Stimulated activated naive CD8-positive, alpha-beta T cell treated with anti-CD3 and anti-CD28 coated beads, Interleukin-15, amount 100 ng/mL, for 72 hours (primary cell): ENCODE data around the gene JAK2.
"Not testable (repeated sequence)": the region's sequence is repeated elsewhere in the genome, so short reads cannot be mapped to it uniquely, and the experiment has no call there.

Experiments used
- ATAC-seq: fragments of 150-1000 bp; cut with Tn5 transposase; 2 replicates; pipeline ENCODE4 v1.10.0; 2021; ENCODE audit warnings: mild to moderate bottlenecking, moderate library complexity
- DNase-seq, 2 donors: peaks; one replicate each; pipeline ENCODE4 v3.0.0; 2021 to 2022
- H3K27ac Mint-ChIP-seq, 2 donors: one replicate each; pipeline ENCODE4 v1.8.0; 2022; ENCODE audit warnings: mild to moderate bottlenecking in 2 of 2, mixed read lengths in 2 of 2, moderate library complexity in 2 of 2
- H3K27me3 Mint-ChIP-seq: one replicate; pipeline ENCODE4 v1.8.0; 2022; ENCODE audit warnings: mixed read lengths
- H3K4me1 Mint-ChIP-seq: one replicate; pipeline ENCODE4 v1.8.0; 2022; ENCODE audit warnings: mild to moderate bottlenecking, mixed read lengths
- H3K4me3 Mint-ChIP-seq, 2 donors: one replicate each; pipeline ENCODE4 v1.8.0; 2022; ENCODE audit warnings: mild to moderate bottlenecking in 2 of 2, mixed read lengths in 2 of 2, moderate library complexity in 1 of 2
- H3K9me3 Mint-ChIP-seq, 2 donors: one replicate each; pipeline ENCODE4 v1.8.0; 2022; ENCODE audit warnings: mixed read lengths in 2 of 2

JAK2 gene

DNA sequence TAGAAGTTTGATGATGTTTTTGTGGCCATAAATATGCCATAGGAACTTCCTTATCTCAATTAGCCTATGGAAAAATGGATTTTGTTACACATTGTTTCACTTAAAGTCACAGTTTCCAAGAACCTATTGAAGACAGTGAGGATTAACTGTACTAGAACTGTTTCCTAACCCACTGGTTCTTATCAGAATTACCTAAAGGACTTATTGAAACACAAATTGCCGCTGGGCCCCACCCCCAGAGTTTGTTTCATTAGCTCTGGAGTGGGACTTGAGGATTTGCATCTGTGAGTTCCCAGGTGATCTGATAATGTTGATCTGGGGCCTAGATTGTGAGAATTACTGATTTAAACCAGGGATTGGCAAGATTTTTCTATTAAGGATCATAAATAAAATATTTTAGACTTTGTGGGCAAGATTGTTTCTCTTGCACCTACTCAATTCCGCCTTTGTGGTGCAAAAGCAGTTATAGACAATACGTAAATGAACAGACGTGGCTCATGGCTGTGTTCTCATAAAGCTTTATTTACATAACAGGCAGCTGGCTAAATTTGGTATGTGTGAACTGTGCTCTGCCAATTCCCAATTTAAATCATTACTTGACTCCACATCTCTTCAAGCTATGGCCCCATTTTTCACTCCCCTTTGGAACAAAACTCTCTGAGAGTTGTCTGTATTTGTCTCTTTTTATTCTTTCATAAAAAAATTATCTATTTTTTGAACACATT is 9.3 kb downstream of the JAK2 start:
- Mint-ChIP-seq H3K27me3 (no peaks in the 10 kb centered on the region), H3K27ac (no peak overlapping the region), H3K4me3 (no peak overlapping the region), H3K4me1 (peaks cover 47% of the 10 kb centered on the region), H3K9me3 (no peaks in the 10 kb centered on the region)
- DNase-seq (no peak), ATAC-seq (no peak)

DNA sequence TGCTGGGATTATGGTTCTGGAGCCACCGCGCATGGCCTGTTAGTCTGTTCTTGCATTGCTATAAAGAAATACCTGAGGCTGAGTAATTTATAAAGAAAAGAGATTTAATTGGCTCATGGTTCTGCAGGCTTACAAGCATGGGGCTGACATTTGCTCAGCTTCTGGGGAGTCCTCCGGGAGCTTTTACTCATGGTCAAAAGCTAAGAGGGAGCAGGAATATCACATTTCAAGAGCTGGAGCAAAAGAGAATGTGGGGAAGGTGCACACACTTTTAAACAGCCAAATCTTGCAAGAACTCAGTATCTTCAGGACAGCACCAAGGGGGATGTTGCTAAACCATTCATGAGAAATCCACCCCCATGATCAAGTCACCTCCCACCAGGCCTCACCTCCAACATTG is 12.1 kb downstream of the JAK2 start:
- Mint-ChIP-seq H3K27me3 (no peaks in the 10 kb centered on the region), H3K4me1 (peaks cover 40% of the 10 kb centered on the region), H3K27ac (peak overlapping the region; percentile 14 to 83), H3K4me3 (no peak overlapping the region), H3K9me3 (no peaks in the 10 kb centered on the region)
- no peak for ATAC-seq
- DNase-seq, result no peak

DNA sequence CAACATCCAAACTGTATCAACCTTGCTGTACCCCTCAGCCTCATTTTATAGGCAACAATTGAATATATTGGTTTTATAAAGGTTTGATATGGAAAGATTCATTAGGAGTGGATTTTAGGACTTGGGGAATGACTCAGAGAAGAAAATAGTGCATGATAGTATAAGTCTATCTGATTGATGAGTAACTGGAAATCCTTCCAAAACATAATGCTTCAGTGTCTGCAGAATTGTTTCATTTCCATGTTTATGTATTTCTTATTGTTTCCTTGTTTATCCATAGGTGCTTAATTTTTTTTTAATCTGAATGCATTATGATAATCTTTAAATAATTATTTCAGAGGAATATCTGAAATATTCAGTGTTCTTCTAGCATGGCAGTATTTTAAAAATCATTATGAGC is 12.6 kb downstream of the JAK2 start:
- DNase-seq (no peak), ATAC-seq (no peak)
- no peaks in the 10 kb centered on the region for H3K9me3 Mint-ChIP-seq
- no peaks in the 10 kb centered on the region for H3K27me3 Mint-ChIP-seq
- H3K27ac Mint-ChIP-seq, result peak overlapping the region in 1 of 2 donors; percentile 54
- H3K4me1 Mint-ChIP-seq, result peaks cover 36% of the 10 kb centered on the region
- H3K4me3 Mint-ChIP-seq, result no peak overlapping the region

DNA sequence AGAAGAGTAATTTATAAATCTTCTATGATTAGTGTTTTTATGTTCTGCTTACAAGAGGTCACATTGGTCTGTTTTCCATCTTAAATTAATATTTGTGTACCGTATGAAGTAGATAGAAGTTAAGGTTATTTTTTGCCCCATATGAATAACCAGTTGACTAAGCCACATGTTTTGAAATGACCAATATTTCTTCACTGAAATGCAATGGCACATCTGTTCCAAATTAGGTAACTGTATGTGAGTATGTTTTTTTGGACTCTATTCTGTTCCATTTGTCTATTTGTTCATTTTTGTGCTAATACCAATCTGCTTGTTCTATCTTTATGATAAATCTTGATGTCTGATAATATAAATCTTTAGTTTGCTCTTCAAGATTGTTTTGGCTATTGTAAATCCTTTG is 17.7 kb downstream of the JAK2 start:
- ATAC-seq, result no peak
- Mint-ChIP-seq H3K4me3 (no peak overlapping the region), H3K4me1 (no peaks in the 10 kb centered on the region), H3K27me3 (no peaks in the 10 kb centered on the region), H3K9me3 (no peaks in the 10 kb centered on the region), H3K27ac (no peak overlapping the region)
- no peak for DNase-seq

DNA sequence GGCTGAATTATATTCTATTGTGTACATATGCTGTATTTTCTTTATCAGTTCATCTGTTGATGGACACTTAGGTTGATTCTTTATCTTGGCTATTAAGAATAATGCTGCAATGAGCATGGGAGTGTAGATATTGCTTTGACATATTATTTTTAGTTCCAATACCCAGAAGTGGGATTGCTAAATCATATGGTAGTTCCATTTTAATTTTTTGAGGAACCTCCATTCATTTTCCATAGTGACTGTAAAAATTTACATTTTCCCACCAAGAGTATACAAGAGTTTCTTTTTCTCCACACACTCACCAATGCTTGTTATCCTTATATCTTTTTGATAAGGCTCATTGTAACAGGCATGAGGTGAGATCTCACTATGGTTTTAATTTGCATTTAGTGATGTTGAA is 19.4 kb downstream of the JAK2 start:
- H3K4me3 Mint-ChIP-seq, result no peak overlapping the region
- no peaks in the 10 kb centered on the region for H3K9me3 Mint-ChIP-seq
- H3K4me1 Mint-ChIP-seq, result peaks cover 9% of the 10 kb centered on the region
- DNase-seq (no peak), ATAC-seq (no peak)
- no peak overlapping the region for H3K27ac Mint-ChIP-seq
- no peaks in the 10 kb centered on the region for H3K27me3 Mint-ChIP-seq

DNA sequence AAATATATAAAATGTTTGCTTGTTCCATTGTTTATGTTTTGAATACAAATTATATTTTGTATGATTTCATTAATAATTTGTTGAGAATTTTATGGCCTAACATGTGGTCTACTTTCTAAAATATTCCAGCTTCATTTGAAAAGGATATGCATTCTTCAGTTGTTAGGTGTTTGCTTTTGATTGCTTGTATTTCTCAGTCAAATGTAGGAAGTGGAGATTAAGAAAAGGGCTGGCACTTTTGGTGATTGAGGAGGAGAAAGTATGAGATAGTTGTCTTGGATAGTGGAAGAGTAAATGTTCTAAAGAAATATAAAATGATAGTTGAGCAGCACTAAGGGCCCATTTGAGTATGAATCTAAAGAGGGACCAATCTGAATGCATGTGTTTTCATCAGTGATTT is 23.1 kb downstream of the JAK2 start:
- ATAC-seq (no peak), DNase-seq (no peak)
- Mint-ChIP-seq H3K4me3 (no peak overlapping the region), H3K4me1 (peaks cover 15% of the 10 kb centered on the region), H3K27ac (no peak overlapping the region), H3K27me3 (no peaks in the 10 kb centered on the region), H3K9me3 (no peaks in the 10 kb centered on the region)

DNA sequence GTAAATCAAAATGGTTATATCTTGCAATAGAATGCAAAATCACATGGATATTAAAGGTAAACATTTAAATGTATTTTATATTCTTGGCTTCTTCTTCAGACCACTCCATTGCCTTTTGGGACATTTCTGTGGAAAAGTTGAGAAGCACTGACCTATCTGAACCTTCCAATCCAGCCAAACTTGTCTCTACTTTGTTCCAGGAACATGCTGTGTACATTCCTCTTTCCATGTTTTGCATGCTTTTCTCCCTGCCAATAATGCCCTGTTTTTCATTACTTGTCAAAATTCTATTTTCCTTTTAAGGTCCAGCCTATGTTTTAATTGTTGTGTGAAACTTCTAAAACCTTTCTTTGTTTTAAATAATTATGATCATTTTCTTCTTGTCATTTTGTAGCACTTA is 28.3 kb downstream of the JAK2 start:
- Mint-ChIP-seq H3K27me3 (no peaks in the 10 kb centered on the region), H3K4me3 (no peak overlapping the region), H3K9me3 (peaks cover 16 to 18% of the 10 kb centered on the region in 2 donors), H3K4me1 (peaks cover 25% of the 10 kb centered on the region), H3K27ac (no peak overlapping the region)
- no peak for ATAC-seq
- DNase-seq, result no peak

DNA sequence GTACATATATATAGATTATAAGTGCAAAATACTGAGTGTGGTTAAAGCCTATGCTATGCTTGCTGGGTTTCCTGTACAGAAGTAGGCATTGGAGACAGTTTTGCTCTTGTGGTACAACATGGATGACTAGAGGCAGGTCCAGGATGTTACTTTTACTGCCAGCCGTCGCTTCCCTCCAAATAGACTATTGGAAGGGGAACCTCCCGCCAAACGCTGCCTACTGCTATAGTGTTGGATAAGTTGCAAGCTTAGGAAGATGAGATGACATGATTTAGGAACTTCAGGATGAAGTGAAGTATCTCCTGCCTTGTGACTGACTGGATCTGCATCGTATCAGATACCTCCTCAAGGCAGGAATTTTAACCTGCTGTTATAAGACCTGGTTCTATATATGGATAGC is 30.9 kb downstream of the JAK2 start:
- DNase-seq (no peak), ATAC-seq (no peak)
- no peaks in the 10 kb centered on the region for H3K27me3 Mint-ChIP-seq
- H3K9me3 Mint-ChIP-seq, result peaks cover 23 to 35% of the 10 kb centered on the region in 2 donors
- peaks cover 24% of the 10 kb centered on the region for H3K4me1 Mint-ChIP-seq
- H3K27ac Mint-ChIP-seq, result no peak overlapping the region
- no peak overlapping the region for H3K4me3 Mint-ChIP-seq

DNA sequence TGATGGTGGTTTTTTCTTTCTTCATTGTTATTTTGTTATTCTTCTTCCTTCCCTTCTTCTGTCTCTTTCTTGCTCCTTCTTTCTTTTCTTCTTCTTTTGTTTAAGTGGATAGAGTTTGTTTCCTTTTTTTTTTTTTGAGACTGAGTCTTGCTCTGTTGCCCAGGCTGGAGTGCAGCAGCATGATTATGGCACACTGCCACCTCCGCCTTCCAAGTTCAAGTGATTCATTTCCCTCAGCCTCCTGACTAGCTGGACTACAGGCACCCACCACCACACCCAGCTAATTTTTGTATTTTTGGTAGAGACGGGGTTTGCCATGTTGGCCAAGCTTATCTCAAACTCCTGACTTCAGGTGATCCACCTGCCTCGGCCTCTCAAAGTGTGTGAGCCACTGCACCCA is 40.3 kb downstream of the JAK2 start:
- no peak overlapping the region for H3K4me3 Mint-ChIP-seq
- H3K9me3 Mint-ChIP-seq, result peaks cover 7 to 10% of the 10 kb centered on the region in 2 donors
- H3K27ac Mint-ChIP-seq, result no peak overlapping the region
- peaks cover 2% of the 10 kb centered on the region for H3K4me1 Mint-ChIP-seq
- DNase-seq (no peak), ATAC-seq (no peak)
- H3K27me3 Mint-ChIP-seq, result no peaks in the 10 kb centered on the region

DNA sequence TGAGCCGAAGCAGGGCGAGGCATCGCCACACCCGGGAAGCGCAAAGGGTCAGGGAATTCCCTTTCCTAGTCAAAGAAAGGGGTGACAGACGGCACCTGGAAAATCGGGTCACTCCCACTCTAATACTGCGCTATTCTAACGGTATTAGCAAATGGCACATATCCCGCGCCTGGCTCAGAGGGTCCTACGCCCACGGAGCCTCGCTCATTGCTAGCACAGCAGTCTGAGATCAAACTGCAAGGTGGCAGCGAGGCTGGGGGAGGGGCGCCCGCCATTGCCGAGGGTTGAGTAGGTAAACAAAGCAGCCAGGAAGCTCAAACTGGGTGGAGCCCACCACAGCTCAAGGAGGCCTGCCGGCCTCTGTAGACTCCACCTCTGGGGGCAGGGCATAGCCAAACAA is 46.9 kb downstream of the JAK2 start:
- not testable (repeated sequence) for H3K27me3 Mint-ChIP-seq, H3K4me3 Mint-ChIP-seq, H3K4me1 Mint-ChIP-seq, ATAC-seq, H3K27ac Mint-ChIP-seq, DNase-seq
- peaks cover 23 to 24% of the 10 kb centered on the region in 2 donors for H3K9me3 Mint-ChIP-seq

DNA sequence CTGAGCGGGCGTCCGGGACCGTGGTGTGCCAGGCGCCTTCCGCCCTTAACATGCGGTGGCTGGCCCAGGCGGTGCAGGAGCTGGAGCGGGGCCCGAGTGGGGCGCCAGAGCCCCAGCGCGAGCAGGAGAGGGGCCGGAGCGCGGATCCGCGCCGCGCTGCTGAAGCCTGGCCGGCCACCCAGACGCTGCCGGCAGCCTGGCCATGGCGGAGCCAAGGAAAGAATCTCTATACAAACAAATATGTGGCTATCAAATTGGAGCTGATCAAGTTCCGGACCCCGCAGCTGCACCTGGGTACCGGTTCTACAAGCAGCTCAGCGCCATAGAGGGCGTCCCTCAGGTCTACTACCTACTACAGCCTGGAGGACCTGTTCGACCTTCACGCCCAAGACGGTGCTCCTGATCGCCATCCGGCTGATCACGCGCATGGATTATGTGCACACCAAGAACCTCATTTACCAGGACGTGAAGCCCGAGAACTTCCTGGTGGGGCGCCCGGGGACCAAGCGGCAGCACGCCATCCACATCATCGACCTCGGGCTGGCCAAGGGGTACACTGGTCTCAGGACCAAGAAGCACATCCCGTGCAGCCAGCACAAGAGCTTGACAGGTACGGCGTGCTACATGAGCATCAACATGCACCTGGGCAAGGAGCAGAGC is 55.8 kb downstream of the JAK2 start:
- ATAC-seq (peak; percentile 26), DNase-seq (no peak)
- H3K27me3 Mint-ChIP-seq, result no peaks in the 10 kb centered on the region
- no peaks in the 10 kb centered on the region for H3K4me1 Mint-ChIP-seq
- H3K9me3 Mint-ChIP-seq, result no peaks in the 10 kb centered on the region
- no peak overlapping the region for H3K27ac Mint-ChIP-seq
- no peak overlapping the region for H3K4me3 Mint-ChIP-seq

DNA sequence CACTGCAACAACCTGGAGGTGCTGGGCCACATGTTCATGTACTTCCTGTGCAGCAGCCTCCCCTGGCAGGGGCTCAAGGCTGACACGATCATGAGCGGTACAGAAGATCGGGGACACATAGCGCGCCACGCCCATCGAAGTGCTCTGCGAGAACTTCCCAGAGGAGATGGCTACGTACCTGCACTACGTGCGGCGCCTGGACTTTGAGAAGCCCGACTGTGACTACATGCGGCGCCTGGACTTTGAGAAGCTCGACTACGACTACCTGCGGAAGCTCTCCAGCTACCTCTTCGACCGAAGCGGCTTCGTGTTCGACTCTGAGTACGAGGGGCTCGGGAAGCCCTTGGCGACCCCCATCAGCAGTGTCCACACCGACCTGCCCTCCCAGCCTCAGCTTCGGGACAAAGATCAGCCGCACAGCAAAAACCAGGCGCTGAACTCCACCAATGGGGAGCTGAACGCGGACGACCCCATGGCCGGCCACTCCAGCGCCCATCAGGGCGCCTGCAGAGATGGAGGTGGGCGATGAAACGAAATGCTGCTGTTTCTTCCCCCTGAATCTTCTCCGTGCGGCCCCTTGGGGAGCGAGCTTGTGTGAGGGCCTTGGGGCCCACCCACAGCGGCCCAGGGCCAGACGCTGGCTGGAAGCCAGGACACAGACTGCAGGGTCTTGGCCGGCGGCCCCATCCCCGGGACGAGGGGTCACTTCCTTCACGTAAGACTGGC is 56.5 kb downstream of the JAK2 start:
- Mint-ChIP-seq H3K4me1 (no peaks in the 10 kb centered on the region), H3K4me3 (no peak overlapping the region), H3K9me3 (no peaks in the 10 kb centered on the region), H3K27ac (no peak overlapping the region), H3K27me3 (no peaks in the 10 kb centered on the region)
- no peak for DNase-seq
- ATAC-seq, result no peak

DNA sequence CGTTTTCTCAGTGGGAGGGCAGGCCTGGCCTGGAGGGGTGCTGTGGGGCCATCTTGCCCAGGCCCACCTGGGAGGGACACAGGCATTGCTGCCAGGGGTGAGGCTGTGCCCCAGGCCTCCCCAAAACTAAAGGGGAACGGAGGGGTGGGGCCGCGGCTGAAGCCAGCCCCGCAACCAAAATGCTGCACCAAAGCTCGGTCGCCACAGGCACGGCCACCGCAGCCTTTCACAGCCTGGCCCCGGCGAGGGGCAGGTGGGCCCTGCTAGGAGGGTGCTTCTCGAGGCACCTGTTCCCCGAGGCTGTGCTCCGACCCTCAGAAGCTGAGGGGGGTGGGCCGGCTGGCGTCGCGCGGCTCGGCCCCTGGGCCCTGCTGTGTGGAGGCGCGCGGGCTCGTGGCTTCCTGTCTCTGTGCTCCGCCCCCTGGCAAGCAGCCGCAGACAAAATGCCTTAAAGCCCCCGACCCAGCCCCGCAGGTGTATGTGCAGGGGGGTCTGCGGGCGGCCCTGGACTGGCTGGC is 57.6 kb downstream of the JAK2 start:
- ATAC-seq, result peak; percentile 31
- DNase-seq, result no peak
- Mint-ChIP-seq H3K4me3 (peak overlapping the region in 1 of 2 donors; percentile 62), H3K27ac (peak overlapping the region in 1 of 2 donors; percentile 54), H3K4me1 (no peaks in the 10 kb centered on the region), H3K27me3 (no peaks in the 10 kb centered on the region), H3K9me3 (no peaks in the 10 kb centered on the region)

DNA sequence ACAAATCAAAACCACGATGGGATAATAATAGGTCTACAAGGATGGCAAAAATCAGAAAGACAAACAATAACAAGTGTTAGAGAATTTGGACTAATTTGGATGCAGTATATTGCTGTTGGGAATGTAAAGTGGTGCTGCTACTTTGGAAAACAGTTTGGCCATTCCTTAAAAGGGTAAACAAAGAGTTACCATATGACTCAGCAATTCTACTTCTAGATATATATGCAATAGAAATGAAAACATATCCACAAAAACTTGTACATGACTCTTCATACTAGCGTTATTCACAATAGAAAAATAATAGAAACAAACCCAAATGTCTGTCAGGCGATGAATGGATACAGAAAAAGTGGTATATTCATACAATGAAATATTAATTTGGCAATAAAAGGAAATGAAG is 58.3 kb downstream of the JAK2 start:
- no peaks in the 10 kb centered on the region for H3K9me3 Mint-ChIP-seq
- ATAC-seq (no peak), DNase-seq (no peak)
- no peaks in the 10 kb centered on the region for H3K4me1 Mint-ChIP-seq
- H3K27me3 Mint-ChIP-seq, result no peaks in the 10 kb centered on the region
- H3K27ac Mint-ChIP-seq, result no peak overlapping the region
- peak overlapping the region in 1 of 2 donors; percentile 46 for H3K4me3 Mint-ChIP-seq

DNA sequence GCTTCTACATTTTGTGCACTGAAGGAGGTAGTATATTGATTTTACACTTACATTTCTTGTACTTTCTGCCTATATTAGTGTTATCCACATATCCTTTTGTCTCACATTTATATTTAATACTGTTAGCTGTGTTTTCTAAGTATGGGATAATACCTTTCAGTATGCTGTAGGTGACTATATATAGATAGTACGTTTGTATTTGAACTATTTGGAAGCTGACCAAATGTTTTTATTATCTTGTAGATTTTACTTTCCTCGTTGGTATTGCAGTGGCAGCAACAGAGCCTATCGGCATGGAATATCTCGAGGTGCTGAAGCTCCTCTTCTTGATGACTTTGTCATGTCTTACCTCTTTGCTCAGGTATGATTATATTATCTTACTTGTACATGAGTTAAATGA is 59.1 kb downstream of the JAK2 start:
- Mint-ChIP-seq H3K27ac (no peak overlapping the region), H3K27me3 (no peaks in the 10 kb centered on the region), H3K4me1 (no peaks in the 10 kb centered on the region), H3K9me3 (no peaks in the 10 kb centered on the region), H3K4me3 (no peak overlapping the region)
- no peak for ATAC-seq
- no peak for DNase-seq

DNA sequence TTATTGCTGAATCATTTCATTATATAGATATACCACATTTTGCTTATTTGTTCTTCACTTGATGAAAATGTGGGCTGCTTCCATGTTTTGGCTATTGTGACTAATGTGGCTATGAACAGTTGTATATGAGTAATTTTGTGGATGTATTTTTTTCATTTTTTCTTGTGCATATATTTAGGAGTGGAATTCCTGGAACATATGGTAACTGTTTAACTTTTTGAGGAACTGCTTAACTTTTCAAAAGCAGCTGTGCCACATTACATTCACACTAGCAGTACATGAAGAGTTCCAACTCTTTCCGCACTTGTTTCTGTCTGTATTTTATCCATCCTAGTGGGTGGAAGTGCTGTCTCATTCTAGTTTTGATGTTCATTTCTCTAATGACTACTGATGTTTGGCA is 67.8 kb downstream of the JAK2 start:
- ATAC-seq (no peak), DNase-seq (no peak)
- Mint-ChIP-seq H3K4me3 (no peak overlapping the region), H3K27me3 (no peaks in the 10 kb centered on the region), H3K27ac (no peak overlapping the region), H3K4me1 (no peaks in the 10 kb centered on the region), H3K9me3 (no peaks in the 10 kb centered on the region)
